H1 (cell line): ENCODE data around the gene NPIPB6. TPM values are rescaled to one million over a fixed set of nuclear protein-coding genes. Genes with fewer than 3 reads are reported as not detected.
"Not testable (repeated sequence)": the region's sequence is repeated elsewhere in the genome, so short reads cannot be mapped to it uniquely, and the experiment has no call there.

Experiments
- CTCF ChIA-PET: fragments of 300-600 bp; sonication (Branson Sonifier 250); formaldehyde crosslinking; loops from one replicate; lab custom pipeline; 2021; ENCODE audit not compliant: partially characterized antibody; lab: Charles Lee
- POLR2A ChIA-PET: fragments of 300-600 bp; sonication (Branson Sonifier 250); formaldehyde crosslinking; loops from one replicate; lab custom pipeline; 2021; ENCODE audit warnings: inconsistent platforms; ENCODE audit not compliant: partially characterized antibody; lab: Charles Lee
- DNase-seq, 2 experiments: peaks; one replicate each; pipeline versions ENCODE4 v3.0.0 to v3.0.0-alpha.2; 2010 to 2022; ENCODE audit warnings: low spot score in 2 of 2, low read depth in 1 of 2, mixed read lengths in 1 of 2
- FAIRE-seq: peaks from 2 replicates; lab custom pipeline; 2011; peaks lifted over from hg19 to GRCh38; lab: Jason Lieb, UNC
- H2AFZ ChIP-seq: 2 replicates; pipeline ENCODE4 v1.8.1; 2012; ENCODE audit warnings: low read length, inconsistent platforms
- H2AK5ac ChIP-seq: 2 replicates; pipeline ENCODE4 v1.6.1; 2013; ENCODE audit warnings: low read depth, low read length
- H2BK120ac ChIP-seq: replicated peaks from 2 replicates; pipeline ENCODE3; 2013; ENCODE audit warnings: low read depth, low read length, inconsistent platforms
- H2BK12ac ChIP-seq: 2 replicates; pipeline ENCODE4 v1.6.1; 2013; ENCODE audit warnings: low read depth, low read length
- H2BK15ac ChIP-seq: 2 replicates; pipeline ENCODE4 v1.6.1; 2013; ENCODE audit warnings: low read length
- H2BK20ac ChIP-seq: 2 replicates; pipeline ENCODE4 v1.6.1; 2013; ENCODE audit warnings: low read length
- H2BK5ac ChIP-seq: 2 replicates; pipeline ENCODE4 v1.6.1; 2013; ENCODE audit warnings: low read depth, low read length
- H3K14ac ChIP-seq: 2 replicates; pipeline ENCODE4 v1.6.1; 2013; ENCODE audit warnings: inconsistent platforms; ENCODE audit not compliant: insufficient read length
- H3K18ac ChIP-seq: 2 replicates; pipeline ENCODE4 v1.6.1; 2013; ENCODE audit warnings: low read length; ENCODE audit errors: extremely low read depth
- H3K23ac ChIP-seq: 2 replicates; pipeline ENCODE4 v1.6.1; 2013; ENCODE audit warnings: inconsistent platforms; ENCODE audit not compliant: insufficient read length
- H3K23me2 ChIP-seq: 2 replicates; pipeline ENCODE4 v1.6.1; 2013; ENCODE audit warnings: low read depth, low read length
- H3K27ac ChIP-seq: 2 replicates; pipeline ENCODE4 v1.6.1; 2011; ENCODE audit warnings: low read depth, low read length, inconsistent platforms
- H3K27me3 ChIP-seq, 4 experiments: replicated peaks in 1 of 4; 1 replicate in 1 of 4; 2 replicates in 3 of 4; pipeline versions ENCODE4 v1.6.1 to v1.8.1; 2011 to 2013; ENCODE audit warnings: low read length in 3 of 4, mild to moderate bottlenecking in 3 of 4, inconsistent platforms in 2 of 4, mixed read lengths in 2 of 4, moderate library complexity in 1 of 4; ENCODE audit not compliant: control insufficient read depth in 3 of 4, insufficient read depth in 3 of 4; ENCODE audit errors: extremely low read depth in 1 of 4
- H3K36me3 ChIP-seq, 4 experiments: 2 replicates each; pipeline versions ENCODE4 v1.6.1 to v1.8.1; 2011 to 2013; ENCODE audit warnings: mild to moderate bottlenecking in 4 of 4, low read length in 3 of 4, moderate library complexity in 2 of 4, control low read depth in 1 of 4, inconsistent platforms in 1 of 4; ENCODE audit not compliant: insufficient read depth in 4 of 4, control insufficient read depth in 2 of 4
- H3K4ac ChIP-seq: replicated peaks from 2 replicates; pipeline ENCODE3; 2013; ENCODE audit warnings: low read length, low read depth, mixed read lengths, inconsistent platforms; ENCODE audit not compliant: insufficient read length
- H3K4me1 ChIP-seq, 4 experiments: replicated peaks in 1 of 4; 1 replicate in 1 of 4; 2 replicates in 3 of 4; pipeline versions ENCODE4 v1.6.1 to v1.8.1; 2011 to 2013; ENCODE audit warnings: low read length in 3 of 4, inconsistent platforms in 2 of 4, mixed read lengths in 1 of 4; ENCODE audit not compliant: insufficient read depth in 4 of 4, control insufficient read depth in 3 of 4
- H3K4me2 ChIP-seq, 2 experiments: 2 replicates each; pipeline versions ENCODE4 v1.6.1 to v1.8.1; 2011 to 2013; ENCODE audit warnings: low read depth in 2 of 2, low read length in 2 of 2, control low read depth in 1 of 2, inconsistent platforms in 1 of 2, mild to moderate bottlenecking in 1 of 2; ENCODE audit not compliant: insufficient read depth in 1 of 2
- H3K4me3 ChIP-seq, 4 experiments: fragments of 200-600, 300-600 bp in 1 of 4; sonication (generic), shearing (Covaris generic), sonication (Bioruptor Twin) in 1 of 4; 2 replicates each; pipeline versions ENCODE4 v1.5.1 to v1.8.1; 2011 to 2016; ENCODE audit warnings: low read length in 4 of 4, low read depth in 3 of 4, control low read depth in 2 of 4, inconsistent platforms in 2 of 4, mild to moderate bottlenecking in 2 of 4, mixed read lengths in 1 of 4, moderate library complexity in 1 of 4; ENCODE audit not compliant: insufficient read depth in 2 of 4; ENCODE audit errors: extremely low read depth in 1 of 4
- H3K56ac ChIP-seq: replicated peaks from 2 replicates; pipeline ENCODE3; 2013; ENCODE audit warnings: low read depth, mild to moderate bottlenecking, mixed read lengths, low read length, inconsistent platforms; ENCODE audit not compliant: insufficient read length
- H3K79me1 ChIP-seq: 2 replicates; pipeline ENCODE4 v1.6.1; 2013; ENCODE audit warnings: low read depth, low read length, control low read depth
- H3K79me2 ChIP-seq, 2 experiments: 2 replicates each; pipeline versions ENCODE4 v1.6.1 to v1.8.1; 2012 to 2013; ENCODE audit warnings: low read length in 2 of 2, mild to moderate bottlenecking in 2 of 2, inconsistent platforms in 1 of 2; ENCODE audit not compliant: insufficient read depth in 2 of 2, control insufficient read depth in 1 of 2
- H3K9ac ChIP-seq, 4 experiments: replicated peaks in 1 of 4; 1 replicate in 1 of 4; 2 replicates in 3 of 4; pipeline versions ENCODE4 v1.6.1 to v1.8.1; 2011 to 2013; ENCODE audit warnings: low read depth in 3 of 4, low read length in 3 of 4, control low read depth in 2 of 4, mild to moderate bottlenecking in 2 of 4, moderate library complexity in 2 of 4, inconsistent platforms in 1 of 4; ENCODE audit errors: extremely low read depth in 1 of 4
- H3K9me3 ChIP-seq, 2 experiments: 2 replicates each; pipeline versions ENCODE4 v1.6.1 to v1.8.1; 2012 to 2013; ENCODE audit warnings: mild to moderate bottlenecking in 2 of 2, moderate library complexity in 2 of 2, control low read depth in 1 of 2, inconsistent platforms in 1 of 2, low read depth in 1 of 2, low read length in 1 of 2, mixed read lengths in 1 of 2; ENCODE audit not compliant: insufficient read depth in 2 of 2
- H4K20me1 ChIP-seq, 2 experiments: replicated peaks in 1 of 2; 2 replicates each; pipeline versions ENCODE3 to v1.8.1; 2011 to 2013; ENCODE audit warnings: inconsistent platforms in 2 of 2, low read length in 2 of 2, mild to moderate bottlenecking in 1 of 2; ENCODE audit not compliant: insufficient read depth in 2 of 2, control insufficient read depth in 1 of 2
- H4K5ac ChIP-seq: 2 replicates; pipeline ENCODE4 v1.6.1; 2013; ENCODE audit warnings: low read length, low read depth, mixed read lengths, inconsistent platforms; ENCODE audit not compliant: insufficient read length
- H4K8ac ChIP-seq: 2 replicates; pipeline ENCODE4 v1.8.0; 2013; ENCODE audit warnings: mild to moderate bottlenecking, moderate library complexity, low read length, inconsistent platforms; ENCODE audit not compliant: insufficient read depth; ENCODE audit errors: extremely low read depth
- H4K91ac ChIP-seq: replicated peaks from 2 replicates; pipeline ENCODE3; 2013; ENCODE audit warnings: low read length, mixed read lengths, inconsistent platforms; ENCODE audit not compliant: insufficient read length
- WGBS, 2 experiments: shearing (Covaris generic) in 1 of 2; methylation state at CpG; one replicate each; pipeline versions ENCODE4 v1.1.6 to v1.1.7; 2013 to 2015; ENCODE audit warnings: low lambda C conversion rate in 2 of 2, mixed read lengths in 2 of 2, inconsistent platforms in 1 of 2, low coverage in 1 of 2, missing lambda C conversion rate in 1 of 2; ENCODE audit not compliant: insufficient replicate concordance in 2 of 2, insufficient coverage in 1 of 2, insufficient read length in 1 of 2; ENCODE audit errors: extremely low coverage in 1 of 2, missing lambda C conversion rate in 1 of 2; 5-methylcytosine and 5-hydroxymethylcytosine counted together
- polyA plus RNA-seq, 7 experiments: library from polyadenylated mRNA; depleted of rRNA in 3 of 7; stranded (reverse) in 5 of 7; unstranded in 2 of 7; fragments of >200 nt in 5 of 7; fragments of 200-250 nt in 2 of 7; gene quantifications; 1 replicate in 5 of 7; 2 replicates in 1 of 7; 4 replicates in 1 of 7; pipeline versions ENCODE4 v1.2.1 to v1.2.3, GENCODE V29; 2011 to 2013; ENCODE audit warnings: missing spikeins in 2 of 7, mixed read lengths in 2 of 7
- total RNA-seq: library from RNA; stranded (reverse); fragmentation: NEBNext Ultra II Directional; extraction: Animal tissue kit (Norgen Biotek cat#: 25700); gene quantifications from 2 replicates; pipeline ENCODE4 v1.2.1, GENCODE V29; 2021

Gene NPIPB6
- total and polyA plus RNA-seq, 2 of the 8 experiments (the other 6 are each of a cell fraction or from before 2014, with no cell fraction given), result 0.83 to 1.9 TPM

GRCh38 chr16:28362600-28362999 is 708 bp downstream of the NPIPB6 start:
- H3K4me3 ChIP-seq, H2BK120ac ChIP-seq, H3K9ac ChIP-seq, CTCF ChIA-PET, H4K91ac ChIP-seq, H2BK20ac ChIP-seq, DNase-seq, H2BK5ac ChIP-seq, H3K27me3 ChIP-seq, H3K4me2 ChIP-seq, H4K8ac ChIP-seq, H3K79me1 ChIP-seq, H3K56ac ChIP-seq, H4K5ac ChIP-seq, H3K27ac ChIP-seq, H3K9me3 ChIP-seq, H3K23ac ChIP-seq, H3K4ac ChIP-seq, H3K14ac ChIP-seq, POLR2A ChIA-PET, H2BK12ac ChIP-seq, FAIRE-seq, H3K4me1 ChIP-seq, H3K18ac ChIP-seq, H3K23me2 ChIP-seq, H3K36me3 ChIP-seq, H2AK5ac ChIP-seq, H4K20me1 ChIP-seq, H2AFZ ChIP-seq, H2BK15ac ChIP-seq, H3K79me2 ChIP-seq: not testable (repeated sequence)
- WGBS, 2 experiments, result 88% methylated on average over 2 of the region's 5 CpGs; no CpG with 5 or more reads in 1 of the 2 experiments

- H2BK12ac ChIP-seq, H3K4me2 ChIP-seq, H2AK5ac ChIP-seq, H3K4me3 ChIP-seq, H3K27ac ChIP-seq, H4K91ac ChIP-seq, FAIRE-seq, H3K36me3 ChIP-seq, H3K27me3 ChIP-seq, H4K5ac ChIP-seq, CTCF ChIA-PET, H4K8ac ChIP-seq, DNase-seq, POLR2A ChIA-PET, H3K18ac ChIP-seq, H3K79me2 ChIP-seq, H2BK5ac ChIP-seq, H4K20me1 ChIP-seq, H2BK20ac ChIP-seq, H3K79me1 ChIP-seq, H2BK120ac ChIP-seq, H3K4me1 ChIP-seq, H2AFZ ChIP-seq, H3K4ac ChIP-seq, H3K14ac ChIP-seq, H3K9ac ChIP-seq, H3K23me2 ChIP-seq, H3K23ac ChIP-seq, H2BK15ac ChIP-seq, H3K9me3 ChIP-seq, H3K56ac ChIP-seq: not testable (repeated sequence)
- 92% methylated on average over 4 of the region's 6 CpGs; no CpG with 5 or more reads in 1 of the 2 experiments for WGBS, 2 experiments
Measured at GRCh38 chr16:28338230-28338629, 25.1 kb downstream of the NPIPB6 start.
